ENCODE measurements around the gene PITX1.

Gene PITX1

DNA sequence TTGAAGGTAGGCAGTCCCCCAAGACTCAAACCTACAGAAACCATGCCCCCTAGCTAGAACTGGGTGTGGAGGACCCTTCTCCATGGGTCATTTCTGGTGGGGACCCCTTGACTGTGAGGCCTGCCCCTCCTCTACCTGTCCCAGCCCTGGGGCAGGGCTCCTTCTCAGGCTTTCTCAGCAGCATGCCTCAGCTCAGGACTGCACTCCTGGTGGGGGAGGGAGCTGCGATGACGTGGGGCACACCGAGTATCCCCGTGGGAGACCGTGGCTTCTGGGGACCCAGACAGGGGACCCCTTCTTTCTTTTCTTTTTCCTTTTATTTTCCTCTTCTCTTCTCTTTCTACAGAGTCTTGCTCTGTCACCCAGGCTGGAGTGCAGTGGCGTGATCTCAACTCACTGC lies 27.0 kb upstream of the PITX1 start:
- no peak for DNase-seq

GRCh38 chr5:135060021-135060420 lies 26.0 kb upstream of the PITX1 start:
- no peak for DNase-seq

GRCh38 chr5:135059000-135059923 lies 25.2 kb upstream of the PITX1 start:
- DNase-seq, result no peak

GRCh38 chr5:135058331-135058732 lies 24.3 kb upstream of the PITX1 start:
- DNase-seq, result no peak

GRCh38 chr5:135057233-135057632 lies 23.2 kb upstream of the PITX1 start:
- DNase-seq, result no peak

DNA sequence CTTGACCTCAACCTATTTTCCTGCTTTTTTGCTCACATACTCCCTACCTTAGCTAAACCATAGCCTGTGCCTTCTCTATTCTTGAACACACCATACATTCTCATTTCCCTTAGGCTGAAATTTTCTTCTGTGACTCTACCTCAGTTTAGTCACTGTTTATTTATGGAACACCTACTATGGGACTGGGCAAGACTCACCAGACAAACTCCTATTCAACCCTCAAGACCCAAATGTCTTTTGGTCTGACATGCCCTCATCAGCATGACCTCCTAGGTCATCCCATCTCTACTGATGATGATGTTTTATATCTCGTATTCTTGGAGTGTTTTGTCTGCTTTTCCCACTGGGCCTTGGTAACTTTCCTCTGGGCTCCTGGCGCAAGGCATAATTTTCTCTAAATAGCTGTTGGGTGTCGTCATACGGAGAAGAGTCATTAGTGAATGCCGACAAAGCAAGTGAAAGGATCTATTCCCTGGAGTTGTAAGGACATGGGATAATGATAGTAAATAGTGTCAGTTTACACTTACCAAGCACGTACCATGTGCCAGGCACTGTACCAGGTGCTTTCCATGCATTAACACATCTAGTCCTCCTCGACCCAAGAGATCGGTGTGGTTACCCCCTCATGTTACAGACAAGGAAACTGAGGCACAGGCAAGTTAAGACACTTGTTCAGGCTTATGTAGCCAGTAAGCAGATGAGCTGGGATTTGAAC lies 22.4 kb upstream of the PITX1 start:
- no peak for DNase-seq

- no peak for DNase-seq
Observed at GRCh38 chr5:135055396-135055795, 21.4 kb upstream of the PITX1 start.

DNA sequence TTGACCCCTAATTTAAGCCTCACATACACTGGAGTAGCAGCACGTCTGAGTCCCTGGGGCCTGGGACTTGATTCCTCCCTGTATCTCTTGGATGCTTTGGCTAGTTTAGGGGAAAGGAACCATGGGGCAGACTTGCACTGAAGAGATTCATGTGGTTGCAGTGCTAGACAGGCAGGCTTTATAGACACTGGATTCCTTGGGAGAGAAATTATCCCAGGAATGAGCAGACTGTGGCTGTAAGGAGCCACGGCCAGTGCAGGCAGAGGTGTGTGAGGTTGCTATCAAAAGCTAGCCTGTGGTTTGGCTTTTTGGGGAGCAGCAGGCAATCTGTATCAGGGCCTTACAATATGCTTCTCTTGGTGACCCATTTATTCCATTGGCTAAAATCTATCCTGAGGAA lies 20.5 kb upstream of the PITX1 start:
- no peak for DNase-seq

DNA sequence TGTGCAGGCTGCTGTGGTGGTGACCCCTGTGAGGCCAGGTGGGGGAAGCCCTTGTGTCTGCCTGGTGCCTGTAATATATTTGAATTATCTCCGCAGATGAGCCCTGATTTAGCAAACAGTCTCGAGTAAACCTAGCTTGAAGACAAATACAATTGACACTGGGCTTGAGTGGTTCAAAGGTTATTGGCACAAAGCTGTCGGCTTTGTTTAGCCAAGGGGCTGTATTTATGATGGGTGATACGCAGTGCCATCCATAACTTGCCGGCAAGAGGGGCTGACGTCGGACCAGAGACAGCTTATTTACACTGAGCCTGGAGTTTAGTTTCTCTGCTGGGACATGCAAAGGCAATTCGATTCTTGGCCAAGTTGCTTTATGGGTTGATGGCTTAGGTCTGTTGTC lies 20.0 kb upstream of the PITX1 start:
- DNase-seq, result no peak

- DNase-seq, result no peak
Observed at GRCh38 chr5:135053278-135053677, 19.2 kb upstream of the PITX1 start.

GRCh38 chr5:135052511-135053145 lies 18.6 kb upstream of the PITX1 start:
- no peak for DNase-seq

DNA sequence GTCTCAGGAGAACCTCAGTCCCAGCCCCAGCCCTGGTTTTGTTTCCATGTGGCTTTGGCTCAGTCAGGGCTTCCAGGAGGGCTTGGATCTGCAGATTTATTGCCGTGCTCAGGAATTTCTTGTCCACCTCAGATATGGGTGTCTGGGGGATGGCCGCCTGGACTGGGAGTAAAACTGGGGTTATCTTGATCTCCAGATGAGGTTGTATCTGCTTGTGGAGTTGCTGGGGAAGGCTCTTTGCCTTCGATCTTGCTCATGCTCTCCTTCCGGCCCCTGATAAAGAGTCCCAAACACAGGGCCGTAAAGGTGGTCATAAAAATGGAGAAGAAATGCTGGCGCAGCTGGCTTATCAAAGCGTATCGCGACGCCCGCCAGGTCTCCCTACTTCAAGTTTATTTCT lies 17.8 kb upstream of the PITX1 start:
- DNase-seq, result no peak

- no peak for DNase-seq
Observed at GRCh38 chr5:135051399-135051798, 17.4 kb upstream of the PITX1 start.

- no peak for DNase-seq
Observed at GRCh38 chr5:135050244-135050767, 16.3 kb upstream of the PITX1 start.

DNA sequence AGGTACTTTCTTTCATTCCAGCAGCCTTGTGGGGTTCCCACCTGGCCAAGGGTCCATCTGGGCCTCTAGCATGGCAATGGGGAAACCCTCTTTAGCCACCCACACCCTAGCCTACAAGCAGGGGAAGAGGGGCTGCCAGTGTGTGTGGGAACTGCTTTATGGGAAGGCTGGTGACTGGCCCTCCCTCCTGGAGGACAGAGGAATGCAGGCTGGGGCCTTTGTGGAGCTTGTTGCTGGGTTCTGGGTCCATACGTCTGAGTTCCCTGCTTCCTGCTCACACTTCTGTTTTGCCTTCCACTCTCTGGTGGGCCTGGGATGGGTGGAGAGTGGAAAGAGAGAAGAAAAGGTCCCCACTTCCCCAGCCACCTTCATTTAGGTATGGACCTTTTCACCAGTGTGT lies 14.9 kb upstream of the PITX1 start:
- no peak for DNase-seq

DNA sequence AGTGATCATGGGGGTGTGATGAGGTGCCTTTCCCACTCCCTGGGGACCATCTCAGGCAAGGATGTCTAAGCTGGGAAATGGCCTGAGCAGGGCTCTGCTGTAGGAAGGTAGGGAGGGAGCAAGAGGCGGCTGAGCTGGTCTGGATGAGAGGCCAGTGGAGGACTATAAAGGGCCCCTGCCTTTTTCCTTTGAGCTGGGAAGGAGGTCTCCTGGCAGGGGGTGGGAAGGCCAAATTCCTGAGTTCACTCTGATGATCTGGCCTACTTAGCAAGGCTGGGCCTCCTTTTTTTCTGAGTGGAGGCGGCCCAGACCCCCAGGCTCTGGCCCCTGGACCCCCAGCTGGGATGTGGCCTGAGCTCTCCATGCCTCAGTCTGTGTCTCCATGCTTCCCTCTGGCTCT lies 14.3 kb upstream of the PITX1 start:
- DNase-seq, result no peak

- DNase-seq, result no peak
Observed at GRCh38 chr5:135047347-135047695, 13.3 kb upstream of the PITX1 start.

DNA sequence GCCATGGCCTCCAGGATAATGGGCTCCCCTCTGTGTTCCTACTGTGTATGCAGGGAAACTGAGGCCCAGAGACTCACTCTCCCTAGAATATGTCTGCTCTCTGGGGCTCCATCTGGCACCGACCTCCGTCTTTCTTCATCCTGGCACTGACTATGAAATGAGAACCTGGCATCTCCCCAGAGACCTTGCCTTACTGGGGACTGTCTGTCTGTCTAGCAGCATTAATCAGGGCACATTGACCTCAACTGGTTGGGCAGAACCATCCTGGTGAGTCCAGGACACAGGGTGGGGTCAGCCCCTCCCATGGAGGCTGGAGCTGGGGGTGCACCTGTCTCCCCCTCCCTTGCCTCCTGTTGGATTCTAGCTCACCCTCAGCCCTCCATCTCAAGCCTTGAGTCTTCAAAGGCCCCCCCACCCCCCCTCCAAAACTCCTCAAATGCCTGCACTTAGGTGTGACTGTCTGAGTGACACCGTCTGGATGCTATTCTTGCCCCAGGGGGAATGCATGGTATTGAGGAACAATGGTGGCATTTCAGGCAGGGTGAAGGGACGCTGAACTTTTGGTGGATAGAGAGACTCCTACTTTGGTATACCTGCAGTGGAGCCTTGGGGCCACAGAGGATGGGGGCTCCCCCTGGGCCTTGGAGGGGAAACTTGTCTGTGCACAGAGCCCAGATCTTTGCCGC lies 12.8 kb upstream of the PITX1 start:
- no peak for DNase-seq

GRCh38 chr5:135045488-135045887 lies 11.5 kb upstream of the PITX1 start:
- DNase-seq, result no peak

DNA sequence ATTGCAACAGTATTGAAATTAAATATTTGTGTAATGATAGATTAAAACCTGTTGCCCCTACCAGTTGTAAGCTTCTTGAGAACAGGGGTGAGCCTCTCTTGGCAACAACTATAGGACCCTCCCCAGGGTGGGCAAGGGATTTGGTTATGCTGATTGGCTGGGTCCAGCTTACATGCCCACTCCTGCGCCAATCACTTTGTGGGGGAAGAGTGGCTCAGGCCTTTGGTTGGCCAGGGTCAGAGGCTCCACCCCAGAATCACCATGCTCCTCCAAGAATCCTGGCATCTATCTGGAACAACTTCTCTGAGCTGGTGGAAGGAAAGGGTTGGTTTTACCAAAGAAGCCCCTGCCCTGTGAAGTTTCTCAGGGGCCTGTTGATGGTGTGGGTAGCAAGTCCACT lies 8.6 kb upstream of the PITX1 start:
- DNase-seq, result no peak

DNA sequence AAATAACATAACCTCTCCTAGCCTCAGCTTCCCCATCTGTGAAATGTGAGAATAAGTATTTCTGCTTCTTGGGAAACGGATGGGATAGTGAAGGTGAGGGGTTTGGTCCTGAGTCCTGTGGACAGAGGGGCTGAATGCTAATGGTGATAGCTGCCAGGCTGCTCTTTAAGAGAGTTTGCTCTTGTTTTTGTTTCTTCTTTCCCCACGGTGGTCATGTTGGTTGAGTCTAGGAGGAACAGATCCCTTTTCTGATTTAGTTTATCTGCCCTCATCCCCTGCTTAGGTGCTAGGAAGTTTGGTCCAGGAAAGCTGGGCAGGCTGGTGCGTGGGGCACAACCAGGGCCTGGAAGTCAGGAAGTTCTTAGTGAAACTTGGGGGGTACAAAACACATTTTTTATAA lies 7.7 kb upstream of the PITX1 start:
- no peak for DNase-seq

GRCh38 chr5:135041145-135041587 lies 7.1 kb upstream of the PITX1 start:
- no peak for DNase-seq
